ENCODE results near the gene EDEM1.

EDEM1 gene

DNA sequence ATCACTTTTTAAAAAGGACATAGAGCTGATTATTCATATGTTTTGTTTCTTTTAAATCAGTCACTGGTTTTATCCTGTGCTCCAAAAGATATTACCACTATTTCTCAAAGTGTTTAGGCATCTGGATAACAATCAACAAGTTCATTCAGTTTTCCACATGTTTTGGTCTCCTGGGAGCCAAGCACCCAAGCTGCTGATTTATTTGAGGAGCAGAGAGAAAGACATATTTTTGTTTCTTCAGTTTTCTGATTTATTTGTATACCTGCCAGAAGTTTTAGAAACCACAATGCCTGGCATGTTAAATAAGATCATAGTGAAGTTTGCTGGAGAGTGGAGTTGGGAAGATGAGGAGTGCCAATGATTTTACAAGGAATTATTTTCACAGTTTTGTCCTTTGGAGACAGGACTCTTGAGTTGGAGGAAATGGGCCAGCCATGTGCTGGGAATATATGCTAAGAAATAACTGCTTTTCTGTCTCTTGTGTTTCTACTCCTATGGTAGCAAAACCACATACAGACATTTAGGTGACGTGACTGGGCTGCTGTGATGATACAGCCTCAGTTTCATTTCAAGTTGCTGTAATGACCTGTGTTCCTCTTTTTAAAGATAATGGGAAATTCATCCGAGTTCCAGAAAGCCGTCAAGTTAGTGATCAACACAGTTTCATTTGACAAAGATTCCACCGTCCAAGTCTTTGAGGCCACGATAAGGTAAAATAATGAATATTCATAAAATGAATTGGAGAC lies 11.7 kb downstream of the EDEM1 start:
- peak in 1 of 5 donors; percentile 60 for DNase-seq

DNA sequence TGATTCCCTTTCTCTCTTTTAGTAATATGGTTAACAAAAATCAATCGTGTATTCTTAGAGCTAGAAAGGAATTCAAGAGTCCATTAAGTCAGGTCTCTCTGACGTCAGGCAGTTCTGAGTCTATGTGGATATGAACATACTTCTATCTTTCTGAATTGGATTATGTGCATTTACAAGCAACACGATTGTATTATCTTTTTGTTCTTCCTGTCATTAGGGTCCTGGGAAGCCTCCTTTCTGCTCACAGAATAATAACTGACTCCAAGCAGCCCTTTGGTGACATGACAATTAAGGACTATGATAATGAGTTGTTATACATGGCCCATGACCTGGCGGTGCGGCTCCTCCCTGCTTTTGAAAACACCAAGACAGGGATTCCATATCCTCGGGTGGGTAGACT lies 14.0 kb downstream of the EDEM1 start:
- no peak for DNase-seq

DNA sequence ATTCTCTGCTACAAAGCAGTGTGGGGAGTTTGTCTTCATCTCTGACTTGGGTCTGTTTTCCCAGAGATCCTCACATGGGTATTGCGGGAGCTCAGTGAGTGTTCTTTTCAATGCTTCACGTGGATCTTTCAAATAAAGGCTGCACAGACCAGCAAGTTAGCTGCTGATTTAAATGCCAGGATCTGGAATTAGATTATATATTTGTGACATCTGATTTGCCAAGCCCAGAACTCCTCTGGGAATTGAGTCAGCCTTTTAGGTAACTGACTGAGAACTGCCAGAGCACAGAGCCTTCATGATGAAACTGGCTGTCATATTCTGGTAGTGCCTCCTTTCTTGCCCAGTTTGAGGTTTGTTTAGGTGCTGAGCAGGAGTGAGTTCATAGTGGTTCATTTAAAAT lies 14.7 kb downstream of the EDEM1 start:
- no peak for DNase-seq

DNA sequence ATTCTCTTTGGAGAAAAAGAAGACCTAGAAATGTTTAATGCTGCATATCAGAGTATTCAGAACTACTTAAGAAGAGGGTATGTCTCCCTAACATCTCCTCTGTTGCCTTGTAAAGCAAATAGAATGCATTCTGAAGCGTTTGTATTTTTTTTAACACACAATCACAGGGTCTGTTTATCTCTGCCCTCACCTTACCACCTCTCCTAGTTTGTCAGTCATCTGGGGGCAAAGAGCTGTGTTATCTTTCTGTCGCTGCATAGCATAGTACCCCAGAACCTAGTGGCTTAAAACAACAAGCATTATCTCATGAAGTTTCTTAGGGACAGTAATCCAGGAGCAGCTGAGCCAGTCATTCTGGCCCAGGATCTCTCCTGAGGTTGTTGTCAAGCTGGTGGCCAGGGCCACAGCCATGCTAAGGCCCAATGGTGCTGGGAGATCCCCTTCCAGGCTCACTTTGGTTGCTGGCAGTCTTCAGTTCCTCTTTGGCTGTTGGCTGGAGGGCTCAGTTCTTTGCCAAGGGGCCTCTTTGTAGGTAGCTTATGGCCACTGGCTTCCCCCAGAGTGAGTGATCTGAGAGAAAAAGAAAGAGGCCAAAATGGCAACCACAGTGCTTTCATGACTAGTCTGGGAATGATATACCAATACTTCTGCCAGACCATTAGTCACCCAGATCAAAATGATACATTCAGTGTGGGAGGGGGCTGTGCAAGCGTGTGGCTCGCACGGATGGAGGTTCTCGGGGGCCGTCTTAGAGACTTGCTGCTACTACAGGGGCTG lies 17.8 kb downstream of the EDEM1 start:
- no peak for DNase-seq

DNA sequence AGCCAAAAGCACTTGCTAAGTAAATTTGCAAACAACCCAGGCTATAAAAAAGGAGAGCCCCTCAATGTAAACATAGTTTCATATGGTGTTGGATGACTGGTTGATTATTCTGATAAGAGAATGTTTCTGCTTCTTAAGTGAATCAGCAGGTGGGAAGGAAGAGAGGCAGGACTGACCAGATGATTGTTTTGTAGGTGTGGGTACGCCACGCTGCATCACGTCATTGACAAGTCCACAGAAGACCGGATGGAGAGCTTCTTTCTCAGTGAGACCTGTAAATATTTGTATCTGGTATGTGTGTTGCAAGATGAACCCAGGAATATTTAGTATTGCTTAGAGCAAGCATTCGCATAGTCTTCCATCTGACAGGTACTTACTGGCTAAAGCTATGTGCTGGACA lies 23.4 kb downstream of the EDEM1 start:
- no peak for DNase-seq

DNA sequence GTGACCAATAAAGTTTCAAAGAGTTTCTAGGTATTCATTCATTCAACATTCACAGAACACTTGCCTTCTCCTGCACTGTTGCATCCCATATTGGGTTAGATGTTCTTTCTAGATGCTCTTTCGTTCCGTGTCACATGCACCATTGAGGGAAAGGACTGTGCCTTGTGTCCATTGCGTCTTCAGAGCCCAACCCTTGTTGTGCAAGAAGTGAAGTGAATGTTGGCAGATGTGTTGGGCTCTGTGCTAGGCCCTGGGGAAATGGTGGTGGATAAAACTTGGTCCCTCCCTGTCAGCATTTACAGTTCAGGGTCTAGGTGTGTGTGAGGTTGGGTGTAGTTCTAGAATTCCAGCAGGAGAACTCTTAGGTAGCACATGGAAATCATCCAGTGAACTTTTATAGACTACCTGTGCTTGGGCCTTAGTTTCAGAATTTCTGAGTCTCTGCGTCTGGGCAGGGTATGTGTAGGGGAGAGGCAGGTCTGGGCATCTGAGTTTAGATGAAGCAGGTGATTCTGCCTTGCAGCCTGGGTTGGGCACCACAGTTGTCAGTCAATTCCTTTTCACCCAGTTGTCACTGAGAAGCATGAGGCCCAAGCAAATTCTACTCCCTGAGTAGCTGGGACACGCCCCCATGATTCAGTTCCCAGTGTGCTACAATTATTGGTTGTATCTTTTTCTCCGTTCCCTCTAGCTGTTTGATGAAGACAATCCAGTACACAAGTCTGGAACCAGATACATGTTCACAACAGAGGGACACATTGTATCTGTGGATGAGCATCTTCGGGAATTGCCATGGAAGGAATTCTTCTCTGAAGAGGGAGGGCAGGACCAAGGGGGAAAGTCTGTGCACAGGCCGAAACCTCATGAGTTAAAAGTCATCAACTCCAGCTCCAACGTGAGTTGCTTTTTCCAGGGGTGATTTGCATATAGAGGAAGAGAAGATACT lies 25.4 kb downstream of the EDEM1 start:
- DNase-seq = no peak

DNA sequence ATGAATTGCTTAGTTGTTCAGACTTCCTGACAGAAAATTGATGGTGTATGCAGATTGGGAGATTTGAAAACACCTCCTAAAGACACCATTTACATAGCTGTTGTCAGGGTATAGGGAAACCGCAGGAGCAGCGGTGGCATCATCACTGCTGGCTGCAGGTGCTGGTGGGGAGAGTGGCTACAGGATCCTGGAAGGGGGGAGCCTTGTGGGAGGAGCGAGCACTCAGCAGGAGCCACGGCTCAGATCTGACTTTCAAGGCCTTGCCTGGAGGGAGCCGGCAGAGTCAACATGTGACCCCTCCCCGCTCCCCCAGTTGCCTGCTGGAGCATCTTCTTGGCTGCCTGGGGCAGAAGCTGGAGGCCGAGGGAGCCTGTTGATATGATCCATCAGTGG lies 26.1 kb downstream of the EDEM1 start:
- DNase-seq = no peak

DNA sequence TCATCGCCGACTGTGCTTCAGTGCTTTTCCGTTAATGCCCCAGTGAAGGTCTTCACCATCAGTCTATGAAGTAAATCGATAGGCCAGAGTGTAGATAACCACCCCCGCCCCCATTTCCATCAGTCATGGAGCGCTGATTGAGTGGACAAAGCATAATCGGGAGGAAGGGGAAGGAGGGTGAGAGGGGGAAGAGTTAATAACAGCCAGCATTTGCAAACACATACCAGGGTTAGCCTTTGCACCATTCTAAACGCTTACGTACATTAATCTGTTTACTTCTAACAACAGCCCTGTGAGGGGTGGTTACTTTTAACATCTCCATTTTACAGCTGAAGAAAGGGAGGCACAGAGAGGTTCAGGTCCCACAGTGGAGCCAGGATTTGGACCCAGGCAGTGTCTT lies 26.8 kb downstream of the EDEM1 start:
- no peak for DNase-seq

DNA sequence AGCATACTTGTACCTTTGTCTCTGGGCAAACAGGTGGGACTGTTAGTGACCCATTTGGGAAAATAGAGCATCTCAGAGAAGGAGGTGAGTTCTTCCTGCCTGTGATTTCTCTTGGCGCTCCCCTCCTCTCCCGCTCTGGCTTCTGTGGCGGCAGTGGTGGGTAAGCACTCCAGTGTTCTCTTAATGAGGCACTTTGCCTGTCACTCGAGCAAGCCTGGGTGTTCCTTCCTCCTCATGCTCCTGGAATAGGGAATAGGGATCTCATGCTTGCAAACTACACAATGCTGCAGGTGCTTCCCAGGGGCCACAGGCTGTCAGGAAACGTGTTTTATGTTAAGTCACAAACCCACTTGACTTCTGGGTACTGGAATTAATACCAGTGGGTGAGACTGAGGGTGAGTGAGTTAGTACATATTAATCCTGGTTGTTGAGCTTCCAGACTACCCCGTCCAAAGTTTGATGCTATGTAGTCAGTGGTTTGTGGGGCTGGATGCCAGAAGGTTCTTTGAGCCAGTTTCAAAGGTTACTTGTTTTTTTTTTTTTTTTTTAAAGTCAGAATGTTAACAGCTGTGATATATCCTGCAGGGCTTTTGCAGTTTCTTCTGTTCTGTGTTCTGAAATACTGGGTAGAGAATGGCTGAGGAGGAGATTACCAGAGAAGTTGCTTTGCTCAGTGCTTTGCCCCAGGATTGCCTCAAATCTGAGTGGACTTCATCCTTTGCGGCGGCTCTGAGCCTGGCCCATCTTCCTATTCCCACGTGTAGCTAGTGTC lies 30.5 kb downstream of the EDEM1 start:
- no peak for DNase-seq

DNA sequence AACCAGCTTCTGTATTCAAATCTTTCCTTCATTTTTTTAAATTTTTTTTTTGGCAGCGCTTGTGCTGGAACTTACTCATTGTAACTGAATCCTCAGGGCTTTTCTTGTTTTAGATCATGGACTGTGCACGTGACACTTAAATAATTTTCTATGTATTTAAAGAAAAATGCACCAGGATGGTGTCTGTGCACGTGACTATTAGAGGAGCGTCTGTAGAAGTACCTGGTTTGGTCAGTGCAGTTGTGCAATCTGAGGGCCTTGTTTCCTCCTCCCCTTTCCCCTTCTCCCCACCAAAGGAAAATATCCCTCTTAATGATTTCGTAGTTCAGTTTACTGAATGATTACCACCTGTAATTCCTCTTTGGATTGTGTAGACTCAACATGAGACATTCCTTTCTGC lies 31.3 kb downstream of the EDEM1 start:
- DNase-seq = no peak

DNA sequence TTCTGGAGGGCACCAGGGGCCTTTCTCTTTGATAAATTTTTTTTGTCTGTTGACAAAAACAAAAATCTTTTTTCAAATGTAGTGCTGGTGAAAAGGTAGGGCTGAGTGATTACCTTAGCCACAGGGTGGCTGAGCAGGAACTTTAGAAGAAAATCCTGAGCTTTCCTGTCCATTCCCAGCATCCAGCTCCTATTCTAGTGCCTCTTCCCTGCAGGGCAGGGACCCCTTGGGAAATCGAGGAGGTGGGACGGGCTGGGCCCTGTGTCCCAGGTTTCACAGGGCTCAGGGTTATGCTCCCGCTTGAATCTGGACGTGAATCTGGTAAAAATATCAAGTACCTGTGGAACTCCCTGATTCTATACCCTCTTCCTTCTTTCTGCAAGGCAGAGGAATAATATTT lies 31.7 kb downstream of the EDEM1 start:
- DNase-seq = no peak

DNA sequence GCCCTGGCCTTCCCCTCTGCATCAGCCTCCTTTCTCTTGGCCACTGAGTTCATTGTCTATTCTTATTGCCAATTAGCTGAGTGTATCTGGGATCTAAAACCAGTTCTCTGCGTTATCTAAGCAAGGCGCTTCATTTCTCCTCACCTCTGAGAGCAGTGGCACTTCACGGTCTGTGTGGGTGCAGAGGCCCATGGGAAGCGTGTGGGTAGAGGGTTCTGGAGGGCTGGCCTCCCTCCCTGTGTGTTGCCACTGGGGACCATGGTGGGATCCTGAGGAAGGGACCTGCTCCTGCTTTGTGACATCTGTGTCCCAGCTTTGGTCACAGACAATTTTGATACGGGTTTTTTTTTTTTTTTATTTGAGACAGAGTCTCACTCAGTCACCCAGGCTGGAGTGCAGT lies 32.7 kb downstream of the EDEM1 start:
- DNase-seq = no peak

DNA sequence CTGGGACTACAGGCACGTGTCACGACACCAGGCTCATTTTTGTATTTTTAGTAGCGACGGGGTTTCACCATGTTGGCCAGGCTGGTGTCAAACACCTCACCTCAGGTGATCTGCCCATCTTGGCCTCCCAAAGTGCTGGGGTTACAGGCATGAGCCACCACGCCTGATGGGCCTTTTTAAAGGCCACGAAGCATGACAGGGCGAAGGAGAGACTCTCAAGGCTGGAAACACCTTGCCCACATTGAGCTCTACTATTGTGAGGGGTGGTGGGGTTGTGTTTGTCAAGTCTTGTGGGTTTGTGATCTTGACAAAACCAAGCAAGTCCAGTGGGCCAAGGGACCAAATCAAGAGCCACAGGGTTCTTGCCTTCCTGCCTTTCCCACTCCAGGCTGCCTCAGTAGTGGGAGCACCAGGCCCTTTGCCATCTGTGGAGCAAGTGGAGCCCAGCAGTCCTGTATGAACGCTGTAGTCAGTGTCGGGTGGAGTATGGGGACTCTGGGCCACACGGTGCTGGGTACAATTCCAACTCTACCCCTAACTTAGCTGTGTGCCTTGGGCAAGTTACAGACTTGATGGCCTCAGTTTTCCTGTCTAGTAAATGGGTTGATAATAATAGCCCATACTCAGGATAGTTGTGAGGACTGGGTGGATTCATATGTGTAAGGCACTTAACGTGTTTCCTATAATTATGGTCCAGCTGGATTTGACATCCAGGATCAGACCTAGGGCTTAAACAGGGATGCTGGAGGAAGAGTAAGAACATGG lies 33.3 kb downstream of the EDEM1 start:
- no peak for DNase-seq

DNA sequence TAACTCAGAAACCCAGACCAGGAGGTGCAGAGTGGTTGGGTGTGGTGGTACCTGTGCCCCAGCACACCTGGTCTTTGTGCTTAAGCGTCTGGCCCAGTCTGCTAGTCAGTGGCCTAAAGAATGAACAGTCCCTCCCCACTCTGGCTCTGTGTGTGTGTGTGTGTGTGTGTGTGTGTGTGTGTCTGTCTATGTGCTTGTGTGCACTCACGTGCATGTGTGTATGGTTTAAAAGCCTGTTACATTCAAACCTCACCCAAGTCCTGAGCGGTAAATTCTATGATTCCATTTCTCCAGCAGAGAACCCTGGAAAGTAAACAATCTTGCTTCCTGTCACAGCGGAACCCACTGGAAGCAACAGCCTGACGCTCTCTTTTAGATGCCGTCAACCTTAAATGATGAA lies 34.2 kb downstream of the EDEM1 start:
- DNase-seq = no peak

DNA sequence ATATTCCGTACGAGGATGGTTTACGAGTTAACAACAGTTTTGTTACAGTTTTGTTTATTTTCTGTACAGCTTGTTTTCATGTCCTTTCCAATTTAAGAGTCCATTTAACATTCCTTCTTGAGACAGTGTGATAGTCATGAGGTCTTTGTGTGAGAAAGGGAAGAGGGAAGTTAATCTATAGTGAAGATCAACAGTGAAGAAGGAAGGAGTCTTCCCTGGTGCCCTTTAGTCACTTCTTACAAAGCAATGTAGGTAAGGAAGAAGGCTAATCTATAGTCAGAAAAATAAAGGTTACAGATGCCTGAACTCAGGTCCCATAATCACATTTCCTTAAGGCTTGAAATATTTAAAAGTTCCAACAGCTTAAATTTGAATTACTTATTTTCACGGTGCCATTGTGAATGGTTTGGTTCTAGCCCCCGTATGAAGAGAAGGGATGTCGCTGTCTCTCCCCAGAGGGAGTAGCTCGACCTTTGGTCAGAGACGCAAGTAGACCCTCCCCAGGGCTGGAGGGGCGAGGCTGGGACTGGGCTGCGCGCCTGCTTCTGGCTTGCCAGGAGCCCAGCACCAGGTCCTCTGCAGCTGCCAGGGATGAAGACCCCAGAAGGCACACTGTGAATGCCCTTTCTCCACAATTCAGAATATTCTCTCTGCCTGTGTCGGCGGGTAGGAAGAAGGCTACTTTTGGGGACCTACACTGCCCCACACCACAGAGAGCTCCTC lies 34.9 kb downstream of the EDEM1 start:
- no peak for DNase-seq

DNA sequence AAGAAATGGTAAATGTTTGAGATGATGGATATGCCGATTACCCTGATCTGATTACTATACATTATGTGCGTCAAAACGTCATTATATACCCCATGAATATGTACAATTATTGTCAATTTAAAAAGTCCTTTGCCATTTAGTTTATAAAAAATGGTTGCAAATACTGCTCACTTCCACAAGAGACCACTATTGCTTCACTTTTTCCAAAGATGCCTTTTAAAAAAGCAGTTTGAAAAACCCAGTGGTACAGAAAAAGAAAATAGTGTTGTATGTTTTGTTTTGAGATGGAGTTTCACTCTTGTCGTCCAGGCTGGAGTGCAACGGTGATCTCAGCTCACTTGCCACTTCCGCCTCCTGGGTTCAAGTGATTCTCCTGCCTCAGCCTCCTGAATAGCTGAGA lies 39.3 kb downstream of the EDEM1 start:
- DNase-seq = no peak

DNA sequence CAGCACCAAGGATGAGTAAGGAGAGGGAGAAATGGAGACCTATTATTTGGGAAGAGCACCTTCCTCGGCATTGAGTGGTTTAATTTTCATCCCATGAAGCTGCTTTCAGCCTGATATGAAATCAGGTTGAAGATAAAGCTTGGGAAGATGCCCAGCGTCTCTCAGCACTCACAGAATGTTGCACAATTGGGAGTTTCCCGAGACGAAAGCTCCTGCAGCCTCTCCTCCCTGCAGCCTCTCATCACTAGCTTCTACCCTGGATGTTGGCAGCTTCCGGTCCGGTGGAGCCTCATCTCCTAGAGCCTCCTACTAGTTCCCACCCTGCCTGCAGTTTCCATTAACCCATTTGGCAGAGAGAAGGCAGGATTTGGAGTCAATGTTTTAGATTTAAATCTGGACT lies 40.3 kb downstream of the EDEM1 start:
- DNase-seq = no peak

DNA sequence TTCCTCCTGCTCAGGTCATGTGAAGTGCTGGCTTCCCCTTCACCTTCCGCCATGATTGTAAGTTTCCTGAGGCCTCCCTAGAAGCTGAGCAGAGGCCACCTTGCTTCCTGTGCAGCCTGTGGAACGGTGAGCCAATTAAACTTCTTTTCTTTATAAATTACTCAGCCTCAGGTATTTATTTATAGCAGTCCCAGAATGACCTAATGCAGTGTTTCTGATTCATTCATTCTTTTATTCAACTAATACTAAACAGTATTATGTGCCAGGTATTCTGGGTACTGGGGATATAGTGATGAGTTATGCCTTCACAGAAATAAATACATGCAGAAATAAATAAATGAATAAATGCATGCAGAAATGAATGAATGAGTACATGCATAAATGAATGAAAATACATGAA lies 41.9 kb downstream of the EDEM1 start:
- DNase-seq = no peak

DNA sequence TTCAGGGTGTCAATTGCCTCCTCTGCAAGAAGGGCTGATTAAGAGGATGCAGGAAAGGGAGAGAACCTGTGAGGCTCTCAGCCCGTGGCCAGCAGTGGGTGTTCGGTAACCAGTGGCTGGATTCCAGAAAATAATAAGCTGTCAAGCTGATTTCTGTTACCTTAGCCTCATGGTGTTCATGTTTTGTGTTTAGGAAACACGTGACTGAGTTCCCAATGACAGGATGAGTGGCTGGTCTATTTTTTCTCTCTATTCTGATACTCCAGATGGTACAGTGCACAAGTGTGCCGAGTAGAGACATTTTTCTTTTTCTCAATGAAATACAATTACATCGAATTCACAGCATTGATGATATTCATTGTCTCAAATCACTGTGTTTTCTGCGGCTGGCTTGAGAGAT lies 43.6 kb downstream of the EDEM1 start:
- DNase-seq = no peak

DNA sequence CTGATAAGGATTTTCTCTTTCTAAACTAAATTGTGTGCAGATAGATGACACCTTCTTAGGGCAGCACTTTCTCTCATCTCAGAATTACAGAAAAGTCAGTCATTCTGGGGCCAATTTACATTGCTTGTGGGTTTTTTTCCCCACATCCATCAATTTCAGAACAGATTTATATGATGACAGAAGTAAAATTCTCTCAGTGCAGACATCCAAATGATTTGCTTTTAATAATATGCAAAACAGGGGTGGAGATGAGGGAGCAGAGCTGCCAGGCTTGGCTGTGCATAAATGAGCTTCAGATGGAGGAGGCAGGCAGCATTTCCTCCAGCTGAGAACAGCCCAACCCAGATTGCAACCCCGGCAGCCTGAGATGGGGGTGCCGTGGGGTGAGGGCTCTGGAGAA lies 44.0 kb downstream of the EDEM1 start:
- no peak for DNase-seq

DNA sequence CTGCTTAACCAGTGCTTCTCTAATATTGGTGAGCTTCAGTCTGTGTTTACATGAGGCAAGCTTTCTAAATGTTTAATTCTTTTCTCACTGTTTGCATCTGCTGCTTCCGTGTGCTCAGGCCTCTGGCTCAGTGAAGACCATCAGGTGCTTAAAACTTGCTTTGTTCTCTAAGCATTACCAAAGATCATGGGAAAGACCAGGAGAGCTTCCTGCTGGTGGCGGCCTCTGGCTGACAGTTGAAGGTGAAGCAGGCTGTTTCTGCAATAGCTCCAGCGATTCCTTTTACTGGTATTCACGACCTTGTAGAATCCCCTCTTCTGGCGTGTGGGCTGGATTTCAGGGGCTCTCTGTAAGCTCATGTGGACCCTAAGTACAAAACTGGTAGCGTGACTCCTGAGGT lies 45.1 kb downstream of the EDEM1 start:
- DNase-seq = no peak
